IMR-90 (cell line): ENCODE measurements around the gene GRB10. TPM values are rescaled to one million over a fixed set of nuclear protein-coding genes. Genes with fewer than 3 reads are reported as not detected.

Source experiments
- ATAC-seq: fragments of 200-7000 bp; cut with Tn5 transposase; 2 replicates; pipeline ENCODE4 v1.9.1; 2020; ENCODE audit warnings: low read depth, mild to moderate bottlenecking, moderate library complexity
- BruUV-seq: library from RNA; stranded (reverse); fragments of 400-500 nt; replicated peaks from 2 replicates; lab custom pipeline; 2021; lab: Mats Ljungman, UMichigan
- CTCF ChIA-PET: fragments of 300-600 bp; formaldehyde crosslinking; extraction: SDS; loops from one replicate; lab custom pipeline; 2021; ENCODE audit warnings: antibody characterized with exemption; lab: Yijun Ruan, JAX
- POLR2A ChIA-PET: fragments of 300-600 bp; sonication (Branson Sonifier 250); formaldehyde crosslinking; loops from one replicate; lab custom pipeline; 2022; ENCODE audit warnings: antibody characterized with exemption; ENCODE audit not compliant: unreplicated experiment; lab: Charles Lee
- DNase-seq: peaks from one replicate; pipeline ENCODE4 v3.0.0; 2013
- H2AFZ ChIP-seq: replicated peaks from 2 replicates; pipeline ENCODE3; 2013; ENCODE audit warnings: low read length, mild to moderate bottlenecking; ENCODE audit not compliant: poor library complexity
- H2AK5ac ChIP-seq: 2 replicates; pipeline ENCODE4 v1.6.1; 2013; ENCODE audit warnings: low read depth, low read length, inconsistent platforms
- H2AK9ac ChIP-seq: replicated peaks from 2 replicates; pipeline ENCODE3; 2013; ENCODE audit warnings: mild to moderate bottlenecking, low read depth, low read length, moderate library complexity; ENCODE audit not compliant: poor library complexity
- H2BK120ac ChIP-seq: 2 replicates; pipeline ENCODE4 v1.6.1; 2013; ENCODE audit warnings: low read depth, low read length, inconsistent platforms
- H2BK15ac ChIP-seq: 3 replicates; pipeline ENCODE4 v1.6.1; 2013; ENCODE audit warnings: low read depth, low read length, inconsistent platforms
- H2BK20ac ChIP-seq: 2 replicates; pipeline ENCODE4 v1.6.1; 2013; ENCODE audit warnings: low read depth, mild to moderate bottlenecking, inconsistent platforms, low read length, moderate library complexity
- H2BK5ac ChIP-seq: 2 replicates; pipeline ENCODE4 v1.6.1; 2013; ENCODE audit warnings: mild to moderate bottlenecking, low read depth, low read length, inconsistent platforms; ENCODE audit not compliant: poor library complexity, severe bottlenecking
- H3K14ac ChIP-seq: replicated peaks from 2 replicates; pipeline ENCODE4 v1.6.1; 2013; ENCODE audit warnings: low read depth, low read length, inconsistent platforms
- H3K18ac ChIP-seq: 2 replicates; pipeline ENCODE4 v1.6.1; 2013; ENCODE audit warnings: low read depth, low read length, control low read depth
- H3K23ac ChIP-seq: 2 replicates; pipeline ENCODE4 v1.6.1; 2013; ENCODE audit warnings: low read depth, low read length, inconsistent platforms
- H3K27ac ChIP-seq: 2 replicates; pipeline ENCODE4 v1.5.1; 2013; ENCODE audit warnings: mild to moderate bottlenecking, control low read depth, low read length; ENCODE audit not compliant: insufficient read depth
- H3K27me3 ChIP-seq: 2 replicates; pipeline ENCODE4 v1.6.1; 2013; ENCODE audit warnings: low read length; ENCODE audit not compliant: control insufficient read depth, insufficient read depth
- H3K36me3 ChIP-seq: 2 replicates; pipeline ENCODE4 v1.6.1; 2013; ENCODE audit warnings: low read length, mixed read lengths; ENCODE audit not compliant: control insufficient read depth, insufficient read depth
- H3K4ac ChIP-seq: 2 replicates; pipeline ENCODE4 v1.6.1; 2013; ENCODE audit warnings: low read depth, low read length, inconsistent platforms
- H3K4me1 ChIP-seq: 2 replicates; pipeline ENCODE4 v1.6.1; 2013; ENCODE audit warnings: low read length, mixed read lengths; ENCODE audit not compliant: control insufficient read depth, insufficient read depth
- H3K4me2 ChIP-seq: 2 replicates; pipeline ENCODE4 v1.6.1; 2013; ENCODE audit warnings: low read depth, mild to moderate bottlenecking, control low read depth, low read length, moderate library complexity
- H3K4me3 ChIP-seq: 2 replicates; pipeline ENCODE4 v1.5.1; 2013; ENCODE audit warnings: low read depth, mild to moderate bottlenecking, control low read depth, low read length, moderate library complexity; ENCODE audit not compliant: insufficient read depth
- H3K56ac ChIP-seq: 2 replicates; pipeline ENCODE4 v1.6.1; 2013; ENCODE audit warnings: low read length, inconsistent platforms; ENCODE audit not compliant: insufficient read depth; ENCODE audit errors: extremely low read depth
- H3K79me1 ChIP-seq, 2 experiments: 2 replicates each; pipeline ENCODE4 v1.6.1; 2013; ENCODE audit warnings: low read length in 2 of 2, inconsistent platforms in 1 of 2, low read depth in 1 of 2
- H3K9ac ChIP-seq: 2 replicates; pipeline ENCODE4 v1.6.1; 2013; ENCODE audit warnings: low read depth, low read length, control low read depth
- H3K9me1 ChIP-seq: 2 replicates; pipeline ENCODE4 v1.6.1; 2013; ENCODE audit warnings: low read length, inconsistent platforms; ENCODE audit not compliant: insufficient read depth
- H3K9me3 ChIP-seq: 2 replicates; pipeline ENCODE4 v1.6.1; 2013; ENCODE audit warnings: low read length; ENCODE audit not compliant: control insufficient read depth, insufficient read depth
- H4K20me1 ChIP-seq: 2 replicates; pipeline ENCODE4 v1.6.1; 2013; ENCODE audit warnings: low read length, inconsistent platforms; ENCODE audit not compliant: insufficient read depth
- H4K5ac ChIP-seq: 2 replicates; pipeline ENCODE4 v1.6.1; 2013; ENCODE audit warnings: mild to moderate bottlenecking, low read depth, low read length, control low read depth
- H4K8ac ChIP-seq, 2 experiments: 2 replicates each; pipeline ENCODE4 v1.6.1; 2013; ENCODE audit warnings: low read depth in 2 of 2, low read length in 2 of 2, control low read depth in 1 of 2, inconsistent platforms in 1 of 2
- H4K91ac ChIP-seq: 2 replicates; pipeline ENCODE4 v1.6.1; 2013; ENCODE audit warnings: low read depth, low read length, inconsistent platforms; ENCODE audit not compliant: insufficient read depth
- BHLHE40 ChIP-seq: fragments of 150-350 bp; IDR thresholded peaks from 2 replicates; pipeline ENCODE4 v1.6.1; 2016; ENCODE audit warnings: mild to moderate bottlenecking, low read depth, low read length
- CEBPB ChIP-seq: IDR thresholded peaks from 2 replicates; pipeline ENCODE4 v1.6.1; 2012; ENCODE audit warnings: low read depth, low read length, improper control_type of control experiment
- CHD1 ChIP-seq: IDR thresholded peaks from 2 replicates; pipeline ENCODE4 v1.6.1; 2012; ENCODE audit warnings: low read depth, low read length, improper control_type of control experiment
- CTCF ChIP-seq: conservative IDR thresholded peaks from 2 replicates; pipeline ENCODE4 v1.5.1; 2012; ENCODE audit warnings: mild to moderate bottlenecking, low read depth, low read length, improper control_type of control experiment
- ELK1 ChIP-seq: fragments of 150-350 bp; IDR thresholded peaks from 2 replicates; pipeline ENCODE4 v1.6.1; 2016; ENCODE audit warnings: low read depth, mild to moderate bottlenecking, low read length, moderate library complexity, borderline replicate concordance
- FOS ChIP-seq: fragments of 150-350 bp; IDR thresholded peaks from 2 replicates; pipeline ENCODE4 v1.6.1; 2016; ENCODE audit warnings: low read depth, low read length
- MAZ ChIP-seq: IDR thresholded peaks from 2 replicates; pipeline ENCODE4 v1.6.1; 2012; ENCODE audit warnings: low read depth, mild to moderate bottlenecking, low read length, improper control_type of control experiment, moderate library complexity, borderline replicate concordance
- MXI1 ChIP-seq: IDR thresholded peaks from 2 replicates; pipeline ENCODE4 v1.6.1; 2012; ENCODE audit warnings: low read depth, mild to moderate bottlenecking, low read length, moderate library complexity, borderline replicate concordance
- POLR2A ChIP-seq: IDR thresholded peaks from 2 replicates; pipeline ENCODE4 v1.6.1; 2012; ENCODE audit warnings: mild to moderate bottlenecking, low read depth, low read length
- RCOR1 ChIP-seq: IDR thresholded peaks from 2 replicates; pipeline ENCODE4 v1.6.1; 2012; ENCODE audit warnings: mild to moderate bottlenecking, low read length, improper control_type of control experiment; ENCODE audit not compliant: insufficient replicate concordance
- USF2 ChIP-seq: fragments of 150-350 bp; IDR thresholded peaks from 2 replicates; pipeline ENCODE4 v1.6.1; 2017; ENCODE audit warnings: mild to moderate bottlenecking, antibody characterized with exemption, low read length, low read depth
- WGBS, 2 experiments: methylation state at CpG; one replicate each; pipeline versions ENCODE4 v1.1.5 to v1.1.7; 2013; ENCODE audit warnings: missing lambda C conversion rate in 2 of 2; ENCODE audit not compliant: insufficient read length in 1 of 2; ENCODE audit errors: extremely low coverage in 2 of 2; 5-methylcytosine and 5-hydroxymethylcytosine counted together
- dilution Hi-C: fragments of 300-500 bp; cut with HindIII; formaldehyde crosslinking; loops from one replicate; pipeline ENCODE4 v1.14.3; 2018; ENCODE audit warnings: low sequenced_read_pairs; ENCODE audit not compliant: unreplicated experiment
- in situ Hi-C: fragments of 300-500 bp; cut with MboI; formaldehyde crosslinking; loops from 3 replicates; pipeline ENCODE4 v1.14.3; 2019; ENCODE audit warnings: low sequenced_read_pairs, inconsistent platforms, mixed read lengths
- intact Hi-C: fragments of 100-400 bp; cut with micrococcal nuclease; formaldehyde crosslinking; loops from 2 replicates; pipeline ENCODE4 v1.10.0; 2022
- polyA plus RNA-seq, 3 experiments: library from polyadenylated mRNA; depleted of rRNA; stranded (reverse); fragments of >200 nt; gene quantifications; 2 replicates each; pipeline ENCODE4 v1.2.3, GENCODE V29; 2012; ENCODE audit warnings: low replicate concordance in 1 of 3
- total RNA-seq: library from RNA; depleted of rRNA; stranded (reverse); fragments of >200 nt; gene quantifications from 2 replicates; pipeline ENCODE4 v1.2.3, GENCODE V29; 2012

GRB10 gene
- total and polyA plus RNA-seq, 2 of the 4 experiments (the other 2 are of a cell fraction): 6.3 to 15.1 TPM

- Histone ChIP-seq H2AFZ (no peak overlapping the region), H4K8ac (no peak overlapping the region), H3K9me1 (peaks cover 7% of the 10 kb centered on the region; the same call in 1 of the 2 replicates), H3K27ac (no peak overlapping the region), H2AK5ac (no peak overlapping the region), H3K4me3 (no peak overlapping the region), H4K5ac (no peak overlapping the region), H3K9ac (no peak overlapping the region), H3K4ac (no peak overlapping the region), H3K79me1 (peaks cover 10 to 51% of the 10 kb centered on the region in 2 experiments), H3K14ac (no peak overlapping the region), H4K20me1 (peaks cover 39% of the 10 kb centered on the region), H2BK120ac (no peak overlapping the region), H4K91ac (no peak overlapping the region), H3K36me3 (peaks cover 9% of the 10 kb centered on the region; the same call in 1 of the 2 replicates), H3K9me3 (no peaks in the 10 kb centered on the region), H3K18ac (no peak overlapping the region), H3K27me3 (no peaks in the 10 kb centered on the region), H2BK15ac (no peak overlapping the region), H2BK5ac (no peak overlapping the region), H3K4me2 (no peak overlapping the region), H3K56ac (no peak overlapping the region), H3K4me1 (no peaks in the 10 kb centered on the region), H3K23ac (no peak overlapping the region), H2AK9ac (no peak overlapping the region), H2BK20ac (no peak overlapping the region)
- dilution Hi-C loops: no loop called here
- BruUV-seq: no TSS peak
- POLR2A ChIA-PET: no interaction called here
- DNase-seq: no peak
- in situ Hi-C loops: no loop called here
- TF ChIP-seq MAZ: no peak
- TF ChIP-seq RCOR1: no peak
- no peak for TF ChIP-seq MXI1
- TF ChIP-seq CEBPB: no peak
- no peak for TF ChIP-seq CTCF
- no peak for TF ChIP-seq BHLHE40
- no peak for TF ChIP-seq FOS
- TF ChIP-seq CHD1: no peak
- TF ChIP-seq ELK1: no peak
- TF ChIP-seq USF2: no peak
- no peak for TF ChIP-seq POLR2A
- CTCF ChIA-PET: no interaction called here
- intact Hi-C loops: no loop called here
- no CpG with 5 or more reads among the region's 8 CpGs for WGBS, 2 experiments
- no peak for ATAC-seq
These were observed 34.2 kb downstream of the GRB10 start for GRCh38 chr7:50748472-50748871.
